Lung microvascular endothelial cell (primary cell): ENCODE measurements around the gene KCNN3. TPM values are rescaled to one million over a fixed set of nuclear protein-coding genes. Genes with fewer than 3 reads are reported as not detected.

ENCODE experiments used
- DNase-seq, 2 donors: peaks; one replicate each; pipeline versions ENCODE4 v3.0.0 to v3.0.0-alpha.2; 2010; ENCODE audit warnings: low read depth in 2 of 2
- total RNA-seq: library from RNA; depleted of rRNA; stranded (reverse); fragments of >200 nt; gene quantifications from 2 replicates; pipeline ENCODE4 v1.2.1, GENCODE V29; 2014

The KCNN3 gene
- total RNA-seq, 1 donor from 2014 or later: 0.99 TPM

DNA sequence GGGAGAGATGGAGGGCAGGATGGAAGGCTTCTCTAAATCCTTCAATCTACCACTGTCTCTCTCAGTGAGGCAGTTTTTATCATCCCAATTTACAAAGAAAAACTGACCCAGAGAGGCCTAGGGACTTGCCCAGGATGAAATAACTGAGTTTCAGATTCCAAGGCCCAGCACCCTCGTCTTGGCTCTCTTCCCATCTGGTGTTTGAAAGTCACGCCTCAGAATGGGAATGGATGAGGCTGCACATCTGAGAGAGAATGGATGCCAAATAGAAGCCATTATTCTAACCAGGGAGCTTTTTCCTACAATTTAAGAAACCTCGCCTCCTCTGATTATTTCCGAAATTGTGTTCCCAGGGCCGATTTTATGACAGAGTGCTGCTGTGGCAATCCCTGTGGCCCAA, 10.6 kb upstream of the KCNN3 start:
- peak in 1 of 2 donors; percentile 22 for DNase-seq

DNA sequence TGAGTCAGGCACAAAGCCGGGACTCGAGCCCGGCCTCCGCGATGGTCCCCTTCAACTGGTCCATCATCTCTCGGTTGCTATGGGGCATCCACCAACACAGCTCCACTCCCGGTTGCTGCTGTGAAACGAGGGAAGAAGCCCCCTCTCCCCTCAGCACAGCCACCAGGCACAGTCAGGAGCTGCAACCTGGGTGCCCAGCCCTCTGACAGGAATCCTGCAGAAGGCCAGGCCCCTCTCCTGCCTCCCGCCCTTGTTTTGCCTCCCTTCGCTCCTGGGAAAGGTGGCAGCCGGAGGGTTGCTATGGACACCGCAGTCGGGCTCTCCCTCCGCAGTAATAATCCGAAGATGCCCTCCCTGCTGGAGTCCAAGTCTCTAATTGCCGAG, 8.9 kb upstream of the KCNN3 start:
- no peak for DNase-seq

DNA sequence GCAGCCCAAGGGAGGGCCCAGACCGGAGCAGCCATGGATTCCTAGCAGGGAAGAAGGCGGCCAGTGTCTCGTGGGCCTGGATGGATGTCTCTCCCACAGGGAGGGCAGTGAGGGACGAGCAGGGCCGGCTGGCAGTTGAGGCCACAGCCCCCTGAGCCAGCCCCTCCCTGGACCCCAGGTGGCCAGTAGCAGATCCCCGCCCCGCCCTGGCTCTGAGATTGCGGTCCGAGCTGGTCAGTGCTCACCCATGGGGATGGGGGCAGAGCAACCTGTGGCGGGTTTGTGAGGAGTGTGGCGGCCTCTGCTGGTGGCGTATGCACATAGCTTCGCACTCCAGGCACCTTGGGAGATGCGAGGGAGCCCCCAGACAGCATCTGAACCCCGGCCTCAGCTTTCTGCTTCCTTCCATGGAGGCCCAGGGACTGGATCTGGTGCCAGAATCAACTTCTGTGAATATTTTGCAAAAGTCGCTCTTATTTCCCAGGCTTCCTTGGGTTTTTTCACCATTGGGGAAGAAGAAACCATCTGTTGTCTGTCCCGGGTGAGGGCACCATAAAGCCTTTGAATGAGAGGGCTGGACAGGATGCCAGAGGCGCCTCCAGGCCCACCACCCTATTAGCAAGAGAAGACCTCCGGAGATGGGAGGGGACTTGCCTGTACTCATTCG, 8.4 kb upstream of the KCNN3 start:
- DNase-seq: peak; percentile 79 to 87

DNA sequence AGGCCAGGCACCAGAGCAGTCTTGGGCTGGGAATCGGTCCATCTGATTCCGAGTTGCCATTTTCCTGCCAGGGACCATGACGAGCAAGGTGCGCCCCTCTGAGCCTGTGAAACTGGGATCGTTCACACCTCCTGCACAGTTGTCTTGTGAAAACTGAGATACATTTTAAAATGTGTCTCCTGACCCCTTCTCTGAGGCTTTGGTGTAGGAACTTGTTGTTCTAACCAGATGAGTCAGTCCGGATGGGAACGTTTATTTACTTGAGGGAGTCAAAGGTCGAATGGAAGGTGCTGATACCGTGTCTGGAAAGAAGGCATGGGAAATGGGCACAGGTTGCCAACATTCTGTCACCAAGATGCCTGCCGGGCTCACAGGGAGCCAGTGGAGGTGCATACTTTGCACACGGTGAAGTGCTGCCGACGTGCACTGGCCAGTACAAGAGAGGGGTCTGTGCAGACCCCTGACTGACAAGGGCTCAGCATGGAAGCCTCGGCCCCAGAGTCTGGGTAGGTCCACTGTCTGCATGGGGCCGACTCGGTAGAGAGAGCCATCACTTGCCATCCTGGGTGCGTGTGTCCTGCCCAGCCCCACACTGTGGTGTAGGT, 7.4 kb upstream of the KCNN3 start:
- DNase-seq: peak; percentile 24 to 71

DNA sequence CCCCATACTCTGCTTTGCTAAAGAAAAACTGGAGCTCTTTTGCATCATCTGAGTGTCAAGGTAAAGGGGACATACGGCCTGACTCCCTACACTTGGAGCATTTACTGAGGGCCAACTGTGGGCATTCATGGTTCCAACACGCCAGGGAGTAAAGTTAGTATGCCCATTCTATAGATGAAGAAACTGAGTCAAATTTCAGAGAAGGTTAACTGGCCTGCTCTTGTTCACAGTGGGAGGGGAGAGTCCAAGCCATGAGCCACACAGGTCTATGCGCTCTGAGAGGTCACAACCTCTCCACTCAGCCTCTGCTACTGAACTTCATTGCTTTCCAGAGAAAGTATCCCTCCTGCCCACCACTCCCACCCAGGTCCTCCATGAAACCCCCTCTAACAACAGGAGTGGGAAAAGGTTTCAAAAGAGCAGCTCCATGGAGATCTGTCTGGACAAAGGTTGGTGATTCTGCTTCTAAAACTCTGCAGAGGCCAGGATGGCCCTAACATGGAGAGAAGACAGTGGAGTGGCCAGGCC, 6.8 kb upstream of the KCNN3 start:
- no peak for DNase-seq

DNA sequence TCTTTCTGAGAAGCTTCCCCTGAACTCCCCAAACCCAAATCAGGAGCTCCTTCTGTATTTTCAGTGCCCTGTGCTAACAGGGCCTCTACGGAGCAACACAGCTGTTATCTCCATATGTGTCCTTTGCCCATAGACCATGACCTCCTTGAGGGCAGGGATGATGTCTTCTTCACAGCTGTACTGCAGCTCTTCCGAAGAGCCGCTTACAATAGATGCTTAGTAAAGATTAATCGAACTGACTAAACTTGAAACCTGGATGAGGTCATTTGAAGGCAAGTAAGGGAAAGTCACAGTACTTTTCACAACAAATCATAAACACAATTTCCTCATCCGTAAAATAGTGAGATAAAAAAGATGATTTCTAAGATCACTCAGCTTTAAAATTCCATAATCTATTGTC, 4.4 kb upstream of the KCNN3 start:
- DNase-seq: no peak

DNA sequence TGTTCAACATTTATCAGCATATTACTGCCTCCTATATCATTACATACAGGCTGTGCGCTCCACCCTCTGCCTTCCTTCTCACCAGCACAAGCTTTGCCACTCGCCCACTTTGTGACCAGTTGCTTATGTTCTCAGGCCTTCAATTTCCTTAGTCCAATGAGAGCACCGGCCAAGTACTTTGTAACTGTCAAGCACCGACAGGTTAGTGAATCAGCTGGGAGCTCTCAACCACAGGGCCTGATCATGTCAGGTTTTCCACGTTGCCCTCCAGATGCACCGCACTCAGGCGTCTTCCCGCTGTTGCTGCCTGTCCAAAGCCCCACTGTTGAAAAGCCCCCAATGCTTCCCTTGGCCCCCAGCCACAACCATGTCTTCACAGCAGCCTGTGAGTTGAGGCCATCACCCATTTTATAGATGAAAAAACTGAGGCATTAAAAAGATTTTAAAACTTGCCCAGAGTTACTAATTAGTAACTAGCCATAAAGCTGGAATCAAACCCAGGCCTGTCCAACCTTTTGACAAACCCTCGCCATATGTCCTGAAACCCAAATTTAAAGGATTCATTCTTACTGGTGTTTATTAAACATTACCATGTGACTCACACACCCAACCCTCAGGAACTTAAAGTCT, 3.4 kb upstream of the KCNN3 start:
- no peak for DNase-seq

DNA sequence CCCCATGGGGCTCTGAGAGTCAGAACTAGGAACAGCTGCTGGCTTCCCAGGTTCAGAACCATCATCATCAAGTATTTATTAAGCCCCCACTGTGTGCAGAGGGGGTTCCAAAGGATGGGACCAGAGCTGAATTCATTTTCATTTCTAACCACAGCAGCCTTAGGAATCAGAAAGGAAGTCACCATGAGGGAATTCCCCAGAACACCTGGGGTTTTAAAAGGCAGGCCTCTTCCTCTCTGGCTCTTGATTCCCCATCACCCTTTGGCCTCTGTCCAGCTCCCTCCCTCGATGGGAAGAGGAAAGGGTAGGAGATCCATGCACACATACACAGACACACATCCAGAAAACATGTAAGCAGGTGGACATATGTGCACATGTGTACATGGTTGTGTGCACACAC, 1.3 kb upstream of the KCNN3 start:
- DNase-seq: no peak

DNA sequence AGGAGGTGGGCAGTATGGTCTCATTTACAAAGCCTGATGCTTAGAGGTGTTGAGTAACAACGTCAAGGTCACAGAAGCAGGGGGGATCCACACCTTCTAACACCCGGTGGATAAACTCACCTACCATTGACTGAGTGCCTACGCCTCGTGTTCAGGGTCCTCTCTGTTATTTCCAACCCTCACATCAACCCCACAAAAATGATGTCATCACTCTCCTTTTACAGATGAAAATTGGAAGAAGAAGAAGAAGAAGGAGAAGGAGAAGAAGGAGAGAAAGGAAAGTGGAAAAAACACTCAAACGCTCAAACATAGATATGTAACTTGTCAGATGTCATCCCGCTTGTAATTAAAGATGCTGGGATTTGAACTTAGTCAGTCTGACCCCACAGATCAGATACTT, 653 bp upstream of the KCNN3 start:
- no peak for DNase-seq

DNA sequence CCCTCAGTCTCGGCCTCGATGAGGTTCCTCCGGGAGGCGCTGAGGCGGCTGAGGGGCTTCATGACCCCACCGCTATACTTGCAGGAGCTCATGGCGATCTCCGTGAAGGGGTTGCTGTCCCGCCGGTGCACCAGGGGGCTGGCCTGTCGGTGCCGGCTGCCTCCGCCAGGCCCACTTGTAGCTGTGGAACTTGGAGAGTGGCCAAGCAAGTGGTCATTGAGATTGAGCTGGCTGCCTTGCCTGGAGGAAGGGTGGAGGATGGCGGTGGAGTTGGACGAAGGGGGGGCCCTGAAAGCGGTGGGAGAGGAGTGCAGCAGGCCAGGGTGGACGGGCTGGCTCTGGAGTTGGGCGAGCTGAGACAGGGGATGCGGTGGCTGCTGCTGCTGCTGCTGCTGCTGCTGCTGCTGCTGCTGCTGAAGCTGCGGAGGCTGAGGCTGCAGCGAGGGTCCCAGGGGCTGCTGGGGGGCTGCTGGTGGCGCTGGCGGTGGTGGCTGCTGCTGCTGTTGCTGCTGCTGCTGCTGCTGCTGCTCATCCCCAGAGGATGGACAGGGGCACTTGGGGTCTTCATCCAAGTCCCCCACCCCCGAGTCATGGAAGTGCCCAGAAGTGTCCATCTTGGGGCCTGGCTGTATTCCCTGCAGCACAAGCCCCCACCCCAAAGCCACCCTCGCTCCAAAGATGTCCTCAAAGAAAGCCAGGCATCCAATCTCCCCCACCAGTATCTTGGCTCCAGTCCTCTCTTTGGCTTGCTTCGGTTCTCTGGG, 548 bp downstream of the KCNN3 start:
- peak; percentile 46 to 72 for DNase-seq

DNA sequence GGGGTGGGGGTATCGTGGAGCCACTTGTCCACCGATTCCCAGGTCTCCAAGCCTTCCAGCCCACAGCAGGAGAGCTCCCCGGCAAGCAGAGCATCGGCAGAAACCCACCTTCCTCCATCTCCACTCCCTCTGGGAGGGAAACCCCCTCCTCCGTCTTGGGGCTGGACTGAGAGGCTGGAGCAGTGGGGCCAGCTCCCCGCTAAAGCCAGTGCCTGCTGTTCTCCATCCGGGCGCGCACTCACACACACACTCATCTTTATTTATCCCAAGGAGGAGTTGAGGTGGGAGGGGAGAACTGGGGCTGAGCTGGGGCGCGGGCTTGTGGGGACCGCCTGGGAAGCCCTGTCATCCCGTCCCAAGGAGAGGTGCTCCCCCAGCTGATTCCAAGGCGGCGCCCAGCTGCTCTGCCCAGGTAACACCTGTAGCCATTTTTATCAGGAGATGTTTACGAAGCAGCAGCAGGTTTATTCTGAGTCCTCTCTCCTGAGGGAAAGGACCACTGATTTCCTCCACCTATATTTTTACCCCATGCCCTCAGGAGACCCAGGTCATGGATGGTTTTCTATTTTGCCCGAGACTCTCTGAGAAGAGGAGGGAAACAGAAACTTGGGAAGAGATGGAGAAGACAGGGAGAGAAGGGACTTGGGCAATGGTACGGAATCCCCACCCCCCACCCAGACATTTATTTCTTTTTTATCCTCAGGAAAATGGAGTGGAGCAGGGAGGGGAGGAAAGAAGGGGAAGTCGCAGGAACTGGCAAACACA, 2.1 kb downstream of the KCNN3 start:
- DNase-seq: peak in 1 of 2 donors; percentile 32

DNA sequence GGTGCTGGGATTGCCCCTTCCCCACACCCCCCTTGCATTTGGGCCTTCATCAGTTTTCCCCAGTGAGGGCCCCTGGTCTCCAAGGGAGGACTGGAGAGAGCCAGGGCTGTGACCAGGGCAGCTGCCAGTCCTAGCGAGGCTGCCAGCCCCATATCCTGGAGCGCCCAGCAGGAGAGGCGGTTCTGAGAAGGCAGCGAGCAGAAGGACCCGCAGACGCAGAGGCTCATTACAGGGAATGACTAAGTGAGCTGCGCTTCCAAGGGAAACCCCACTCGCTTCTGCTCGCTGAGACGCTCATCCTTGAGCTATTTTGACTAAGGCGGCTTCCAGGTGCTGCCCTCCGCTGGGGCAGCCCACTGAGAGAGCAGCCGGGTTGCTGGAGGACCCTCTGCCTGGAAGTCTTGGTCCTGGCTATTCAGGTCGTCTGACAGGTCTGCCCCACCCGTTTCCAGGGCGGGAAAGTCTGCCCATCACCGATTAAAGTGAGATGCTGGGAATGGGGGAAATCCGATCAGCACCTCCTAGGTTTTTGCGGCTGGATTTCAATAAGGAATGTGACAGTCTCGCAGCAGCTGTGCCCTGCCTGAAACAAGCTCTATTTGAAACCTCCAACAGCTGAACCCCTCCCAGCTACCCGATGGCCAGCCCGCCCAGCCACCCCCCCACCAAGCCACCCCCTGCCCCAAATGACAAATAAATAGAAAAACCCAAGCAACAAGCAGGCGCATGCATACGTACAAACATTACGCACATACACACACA, 2.8 kb downstream of the KCNN3 start:
- peak in 1 of 2 donors; percentile 85 for DNase-seq

DNA sequence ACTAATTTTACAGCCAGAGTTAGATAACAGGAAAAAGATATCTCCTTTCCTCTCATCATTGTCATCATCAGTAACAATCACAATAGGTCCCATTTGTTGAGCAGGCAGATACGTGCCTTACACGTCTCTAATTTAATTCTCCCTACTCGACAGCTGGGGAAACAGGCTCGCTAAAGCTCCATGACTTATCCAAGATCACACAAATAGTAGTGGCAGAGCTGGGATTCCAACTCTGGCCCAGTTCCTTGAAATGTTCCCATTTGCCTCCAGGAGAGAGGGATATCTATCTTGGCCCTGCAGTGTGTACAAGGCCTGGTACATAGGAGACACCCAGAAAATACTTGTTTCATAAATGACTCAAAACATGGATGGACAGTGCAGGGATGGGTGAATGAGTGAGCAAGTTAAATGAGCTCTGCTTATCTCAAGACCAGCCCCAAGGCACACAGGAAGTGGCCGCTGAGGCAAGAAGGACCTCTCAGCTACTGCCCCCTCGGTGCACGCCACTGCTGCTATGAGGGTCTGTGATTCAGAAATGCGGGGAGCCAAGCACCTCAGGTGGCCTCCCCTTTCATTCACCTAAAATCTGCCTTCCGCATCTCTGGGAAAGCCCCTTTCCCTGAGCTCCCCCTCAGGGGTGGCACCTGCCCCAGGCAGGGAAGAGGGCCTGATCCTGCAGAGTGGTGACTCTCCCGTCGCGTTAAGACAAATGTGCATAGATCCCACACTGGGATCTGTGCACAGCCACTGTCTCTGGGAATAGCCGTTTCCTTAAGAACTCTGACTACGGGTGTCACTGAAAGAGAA, 3.6 kb downstream of the KCNN3 start:
- no peak for DNase-seq

DNA sequence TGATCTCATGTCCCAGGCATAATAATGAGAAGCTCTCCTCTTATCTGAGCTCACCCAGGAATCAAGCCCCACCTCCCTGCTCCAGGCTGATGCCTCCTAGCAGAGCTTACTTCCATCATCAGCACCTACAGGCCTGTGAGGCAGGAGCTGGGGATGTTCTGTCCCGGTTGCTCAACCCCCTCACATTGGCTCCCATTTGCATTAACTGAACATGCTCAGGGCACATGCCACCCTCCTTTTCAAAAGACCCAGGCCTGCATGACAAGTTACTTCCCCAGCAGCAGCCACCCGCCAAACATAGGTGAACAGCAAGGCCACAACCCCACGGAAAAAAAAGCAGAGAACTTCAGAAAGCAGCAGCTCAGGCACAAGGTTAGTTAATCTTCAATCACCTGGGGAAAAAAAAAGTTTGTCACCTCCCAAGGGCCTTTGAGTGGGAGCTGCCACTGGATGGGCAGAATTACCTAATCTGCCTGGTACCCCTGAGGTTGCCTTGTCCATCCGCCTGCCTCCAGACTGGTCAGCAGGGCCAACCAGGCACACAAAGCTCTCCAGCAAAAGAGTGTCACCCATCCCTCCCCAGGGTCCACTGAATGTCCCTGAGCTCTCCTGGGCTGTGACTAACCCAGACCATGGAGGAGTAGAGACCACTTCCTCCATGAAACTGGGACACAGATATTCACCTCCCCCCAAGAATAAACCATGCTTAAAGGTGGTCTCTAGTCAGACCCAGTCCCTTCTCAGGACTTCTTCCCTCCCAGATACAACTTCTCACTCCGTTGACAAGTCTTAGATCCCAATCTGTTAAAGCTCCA, 4.4 kb downstream of the KCNN3 start:
- no peak for DNase-seq

DNA sequence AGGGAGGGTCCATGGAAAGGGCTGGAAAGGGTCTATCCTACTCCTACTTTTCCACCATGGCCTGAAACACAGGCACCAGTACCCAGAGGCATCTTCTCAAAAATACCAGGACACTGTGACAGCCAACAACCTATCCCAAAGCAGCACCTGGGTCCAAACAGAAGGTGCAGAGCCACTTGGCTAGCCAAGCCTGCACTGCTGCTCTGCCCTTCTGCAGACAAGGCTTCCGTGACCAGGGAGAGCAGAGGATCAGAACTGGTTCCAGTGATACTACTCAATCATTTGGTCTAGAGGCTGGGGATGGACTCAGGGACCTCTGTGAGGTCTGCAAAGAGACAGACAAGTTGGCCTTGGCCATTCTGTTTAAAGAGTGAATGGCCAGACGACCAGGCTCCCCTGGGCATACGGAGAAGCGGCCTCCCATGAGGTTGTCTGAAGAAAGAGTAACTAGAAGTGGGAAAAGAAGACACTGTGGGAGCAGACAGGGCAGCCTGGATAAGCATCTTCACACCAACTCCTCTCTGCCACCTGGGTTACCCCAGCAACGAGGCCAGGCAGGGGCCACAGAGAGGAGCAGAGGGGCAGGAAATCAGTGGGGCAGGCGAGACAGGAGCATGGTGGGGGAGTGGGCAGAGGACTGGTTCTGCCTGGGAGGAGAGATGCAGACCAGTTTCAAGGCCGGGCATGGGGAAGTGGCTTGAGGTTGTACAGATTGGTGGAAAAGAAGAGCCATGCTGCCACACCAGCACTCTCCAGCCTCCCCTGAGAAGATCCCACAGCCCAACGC, 5.7 kb downstream of the KCNN3 start:
- no peak for DNase-seq

DNA sequence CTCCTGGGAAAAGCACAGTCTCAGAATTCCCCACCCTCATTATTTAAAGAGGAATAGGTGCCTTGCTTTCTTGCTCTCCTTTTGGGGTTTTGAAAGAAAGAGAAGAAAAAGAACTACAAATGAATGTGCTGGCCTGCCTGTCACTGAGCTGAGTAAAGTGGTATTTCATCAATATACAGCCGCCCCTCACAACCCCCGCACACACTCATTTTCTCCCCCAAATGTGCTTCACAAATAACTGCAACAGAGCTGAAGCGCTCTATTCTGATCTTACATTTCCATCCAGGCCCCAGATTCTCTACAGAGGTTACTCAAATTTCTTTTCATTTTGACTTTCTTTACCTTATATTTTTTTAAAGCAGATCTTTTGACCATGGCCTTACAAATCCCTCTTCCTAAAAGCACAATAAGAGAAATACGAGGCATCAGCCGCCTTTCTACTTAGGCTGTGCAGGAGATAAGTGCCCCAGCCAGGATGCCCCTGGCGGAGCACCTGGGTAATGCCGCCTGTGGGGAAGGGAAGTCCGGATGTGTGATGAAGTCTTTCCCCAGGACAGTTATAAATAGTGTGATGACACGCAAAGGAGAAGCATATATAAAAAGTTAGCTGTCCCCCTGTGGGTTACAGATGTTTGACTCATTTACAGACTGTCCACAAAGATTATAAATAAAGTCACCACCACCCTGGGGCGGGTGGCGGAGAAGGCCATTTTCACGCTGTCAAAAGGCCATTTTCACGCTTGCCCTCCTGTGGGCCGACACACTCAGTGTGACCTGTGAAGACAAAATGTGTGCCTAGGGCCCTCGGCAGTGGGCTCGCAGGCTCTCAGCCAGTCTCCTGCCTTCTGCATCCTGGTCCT, 6.5 kb downstream of the KCNN3 start:
- DNase-seq: peak; percentile 88 to 93

DNA sequence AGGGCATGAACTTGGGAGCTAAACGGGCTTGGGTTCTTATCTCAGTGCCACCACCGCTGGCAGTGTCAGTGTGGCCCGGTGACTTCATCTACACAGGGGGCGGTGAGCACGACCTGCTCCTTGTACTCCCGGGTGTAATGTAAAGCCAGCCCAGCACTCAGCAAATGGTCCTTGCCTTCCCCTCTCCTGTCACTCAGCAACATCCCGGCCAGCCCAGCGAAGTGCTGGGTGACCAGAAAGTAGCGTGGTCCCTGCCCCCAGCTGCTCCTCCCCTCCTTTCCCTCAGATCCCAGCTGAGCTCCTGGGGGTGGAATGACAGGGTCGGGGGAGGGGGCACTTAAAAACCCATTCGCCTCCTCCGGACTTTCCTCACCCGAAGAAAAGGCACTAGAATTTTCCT, 7.2 kb downstream of the KCNN3 start:
- DNase-seq: no peak
